Epithelial cell of esophagus (primary cell): Measurements from ENCODE around the gene ADAMTS10.
A peak's percentile ranks its signal among the peaks of the same experiment; 100 is the strongest.
"Not testable (repeated sequence)": the region's sequence is repeated elsewhere in the genome, so short reads cannot be mapped to it uniquely, and the experiment has no call there.

ENCODE experiments used
- DNase-seq: peaks from one replicate; pipeline ENCODE4 v3.0.0; 2010; ENCODE audit warnings: low read depth
- H3K4me3 ChIP-seq: 2 replicates; pipeline ENCODE4 v1.5.1; 2011; ENCODE audit warnings: mild to moderate bottlenecking, low read length, control low read depth
- TF ChIP-seq, protein P1 (sequence below): IDR thresholded peaks from 2 replicates; pipeline ENCODE4 v1.5.1; 2011; ENCODE audit warnings: low read depth, mild to moderate bottlenecking, low read length, control low read depth, inconsistent platforms; ENCODE audit not compliant: insufficient read depth; ENCODE audit errors: missing control alignments

The ADAMTS10 gene

DNA sequence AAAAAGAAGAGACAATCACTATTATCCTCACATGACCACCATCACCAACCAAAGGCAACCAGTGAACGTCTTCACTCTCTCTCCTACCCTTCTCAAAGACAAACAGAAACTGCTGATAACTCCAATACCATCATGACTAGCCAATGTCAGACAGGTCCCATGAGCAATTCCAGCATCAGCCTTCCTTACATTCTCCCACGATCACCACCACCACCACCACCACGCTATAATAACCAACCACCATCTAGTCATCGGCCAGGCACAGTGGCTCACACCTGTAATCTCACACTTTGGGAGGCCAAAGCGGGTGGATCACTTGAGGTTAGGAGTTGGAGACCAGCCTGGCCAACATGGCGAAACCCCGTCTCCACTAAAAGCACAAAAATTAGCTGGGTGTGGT, 37.2 kb downstream of the ADAMTS10 start:
- no peak overlapping the region for H3K4me3 ChIP-seq
- TF ChIP-seq, protein P1, sequence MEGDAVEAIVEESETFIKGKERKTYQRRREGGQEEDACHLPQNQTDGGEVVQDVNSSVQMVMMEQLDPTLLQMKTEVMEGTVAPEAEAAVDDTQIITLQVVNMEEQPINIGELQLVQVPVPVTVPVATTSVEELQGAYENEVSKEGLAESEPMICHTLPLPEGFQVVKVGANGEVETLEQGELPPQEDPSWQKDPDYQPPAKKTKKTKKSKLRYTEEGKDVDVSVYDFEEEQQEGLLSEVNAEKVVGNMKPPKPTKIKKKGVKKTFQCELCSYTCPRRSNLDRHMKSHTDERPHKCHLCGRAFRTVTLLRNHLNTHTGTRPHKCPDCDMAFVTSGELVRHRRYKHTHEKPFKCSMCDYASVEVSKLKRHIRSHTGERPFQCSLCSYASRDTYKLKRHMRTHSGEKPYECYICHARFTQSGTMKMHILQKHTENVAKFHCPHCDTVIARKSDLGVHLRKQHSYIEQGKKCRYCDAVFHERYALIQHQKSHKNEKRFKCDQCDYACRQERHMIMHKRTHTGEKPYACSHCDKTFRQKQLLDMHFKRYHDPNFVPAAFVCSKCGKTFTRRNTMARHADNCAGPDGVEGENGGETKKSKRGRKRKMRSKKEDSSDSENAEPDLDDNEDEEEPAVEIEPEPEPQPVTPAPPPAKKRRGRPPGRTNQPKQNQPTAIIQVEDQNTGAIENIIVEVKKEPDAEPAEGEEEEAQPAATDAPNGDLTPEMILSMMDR, result no peak
- no peak for DNase-seq

DNA sequence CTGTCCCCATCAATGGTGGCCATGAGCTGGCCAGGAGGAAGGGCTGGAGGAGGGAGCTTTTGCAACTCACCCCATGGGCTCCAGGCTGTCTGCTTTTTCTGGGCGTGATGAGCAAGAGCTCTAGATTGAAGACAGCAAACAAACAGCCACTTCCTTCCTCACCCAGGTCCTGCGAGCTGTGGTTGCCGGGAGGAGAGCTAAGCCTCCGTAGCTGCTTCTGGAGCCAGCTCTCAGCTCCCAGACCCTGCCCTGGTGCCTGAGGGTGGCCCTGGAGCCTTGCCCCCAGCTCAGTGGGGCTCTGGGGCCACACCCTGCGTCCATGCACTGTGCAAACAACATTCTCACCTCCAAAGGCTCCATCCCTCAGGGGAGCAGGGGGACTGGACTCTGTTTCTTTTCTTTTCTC, 39.5 kb downstream of the ADAMTS10 start:
- no peak for DNase-seq
- no peak overlapping the region for H3K4me3 ChIP-seq
- TF ChIP-seq, protein P1, result no peak

DNA sequence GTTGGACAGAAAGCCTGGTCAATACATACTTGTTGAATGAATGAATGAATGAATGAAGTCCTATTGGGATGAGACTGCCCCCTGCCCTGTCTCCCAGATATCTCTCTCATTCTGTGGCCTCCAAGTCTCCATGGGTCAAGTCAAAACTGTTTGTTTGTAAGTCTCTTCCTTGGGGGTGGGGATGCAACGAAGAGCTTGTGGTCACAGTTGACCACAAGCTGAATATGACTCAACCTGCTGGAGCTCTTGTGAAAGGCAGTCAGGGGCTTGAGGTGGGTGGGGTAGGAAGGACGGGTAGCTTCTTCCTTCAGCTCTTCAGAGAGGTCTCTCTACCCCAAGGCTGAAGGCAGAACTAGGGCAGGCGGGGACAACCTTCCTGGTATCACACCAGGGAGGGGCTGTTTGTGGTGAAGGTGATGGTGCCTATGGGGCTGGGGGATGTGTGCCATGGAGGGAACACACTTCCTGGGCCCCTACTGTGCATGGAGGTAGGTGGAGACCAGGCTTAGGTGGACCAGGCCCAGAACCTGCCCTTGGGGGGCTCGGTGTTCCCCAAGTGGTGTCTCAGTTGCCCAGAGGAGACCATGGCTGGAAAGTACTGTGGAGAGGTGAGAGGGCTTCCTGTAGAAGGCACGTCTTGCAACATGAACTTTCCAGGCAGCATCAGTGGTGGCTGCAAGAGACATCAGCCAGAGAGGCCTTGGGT, 41.3 kb downstream of the ADAMTS10 start:
- TF ChIP-seq, protein P1, result no peak
- peak; percentile 19 for DNase-seq
- H3K4me3 ChIP-seq, result no peak overlapping the region

DNA sequence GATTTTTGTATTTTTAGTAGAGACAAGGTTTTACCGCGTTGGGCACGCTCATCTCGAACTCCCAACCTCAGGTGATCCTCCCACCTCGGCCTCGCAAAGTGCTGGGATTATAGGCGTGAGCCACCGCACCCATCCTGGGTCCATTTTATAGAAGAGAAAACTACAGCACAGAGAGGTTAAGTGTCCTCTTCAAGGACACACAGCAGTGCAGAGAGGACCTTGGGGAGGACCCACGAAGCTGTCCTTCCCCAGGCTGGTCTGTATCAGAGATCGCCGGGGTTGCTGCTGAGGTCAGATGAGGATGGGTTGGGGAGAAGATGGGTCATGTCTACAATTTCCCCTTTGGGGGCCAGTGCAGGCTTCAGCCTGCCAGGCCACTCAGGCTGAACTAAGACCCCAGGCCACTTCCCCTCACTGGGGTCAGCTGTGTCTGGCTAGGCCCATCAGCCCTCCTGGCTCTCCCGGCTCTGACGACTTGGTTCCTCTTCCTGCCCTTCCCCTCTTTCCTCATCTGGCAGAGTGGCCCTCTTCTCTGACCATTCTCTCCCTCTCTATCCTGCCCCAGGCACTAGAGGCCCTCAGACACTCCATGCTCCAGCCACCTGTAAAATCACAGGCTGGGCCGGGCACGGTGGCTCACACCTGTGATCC, 42.9 kb downstream of the ADAMTS10 start:
- no peak overlapping the region for H3K4me3 ChIP-seq
- DNase-seq, result no peak
- TF ChIP-seq, protein P1, result no peak

DNA sequence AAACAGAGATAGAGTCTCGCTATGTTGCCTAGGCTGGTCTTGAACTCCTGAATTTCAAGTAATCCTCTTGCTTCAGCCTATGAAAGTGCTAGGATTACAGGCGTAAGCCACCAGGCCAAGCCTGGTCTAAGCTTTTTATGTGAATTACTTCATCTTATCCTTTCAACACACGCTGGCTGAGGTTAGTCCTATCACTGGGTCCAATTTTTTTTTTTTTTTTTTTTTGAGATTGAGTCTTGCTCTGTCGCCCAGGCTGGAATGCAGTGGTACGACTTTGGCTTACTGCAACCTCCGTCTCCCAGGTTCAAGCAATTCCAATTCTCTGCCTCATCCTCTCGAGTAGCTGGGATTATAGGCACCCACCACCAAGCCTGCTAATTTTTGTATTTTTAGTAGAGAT, 43.7 kb downstream of the ADAMTS10 start:
- no peak for DNase-seq
- no peak overlapping the region for H3K4me3 ChIP-seq
- TF ChIP-seq, protein P1, result no peak

DNA sequence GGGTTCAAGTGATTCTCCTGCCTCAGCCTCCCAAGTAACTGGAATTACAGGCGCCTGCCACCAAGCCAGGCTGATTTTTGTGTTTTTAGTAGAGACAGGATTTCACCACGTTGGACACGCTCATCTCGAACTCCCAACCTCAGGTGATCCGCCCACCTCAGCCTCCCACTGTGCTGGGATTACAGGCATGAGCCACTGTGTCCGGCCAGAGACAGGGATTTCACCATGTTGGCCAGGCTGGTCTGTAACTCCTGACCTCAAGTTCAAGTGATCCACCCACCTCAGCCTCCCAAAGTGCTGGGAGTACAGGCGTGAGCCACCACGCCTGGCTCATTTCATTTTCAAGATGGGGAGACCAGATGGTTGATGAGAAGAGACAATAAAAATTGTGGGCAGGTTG, 45.6 kb downstream of the ADAMTS10 start:
- DNase-seq, result not testable (repeated sequence)

DNA sequence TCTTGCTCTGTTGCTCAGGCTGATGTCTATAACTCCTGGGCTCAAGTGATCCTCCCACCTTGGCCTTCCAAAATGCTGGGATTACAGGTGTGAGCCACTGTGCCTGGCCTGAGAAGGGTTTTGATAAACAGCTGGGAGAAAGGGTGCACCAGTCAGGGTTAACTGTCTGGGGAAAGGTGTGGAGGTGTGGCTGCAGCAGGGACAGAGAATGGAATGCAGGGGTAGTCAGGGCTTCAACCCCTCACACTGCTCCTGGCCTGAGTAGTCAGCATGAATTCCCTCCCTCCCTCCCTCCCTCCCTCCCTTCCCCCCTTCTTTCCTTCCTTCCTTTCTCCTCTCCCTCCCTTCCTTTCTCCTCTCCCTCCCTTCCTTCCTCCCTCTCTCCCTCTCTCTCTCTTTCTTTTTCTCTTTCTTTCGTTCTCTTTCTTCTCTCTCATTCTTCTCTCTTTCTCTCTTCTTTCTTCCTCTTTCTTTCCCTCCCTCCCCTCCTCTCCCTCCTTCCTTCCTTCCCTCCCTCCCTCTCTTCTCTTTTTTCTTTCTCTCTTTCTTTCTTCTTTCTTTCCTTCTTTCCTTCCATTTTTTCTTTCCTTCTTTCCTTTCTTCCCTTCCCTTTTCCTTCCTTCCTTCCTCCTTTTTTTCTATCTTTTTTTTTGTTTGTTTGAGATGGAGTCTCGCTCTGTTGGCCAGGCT, 49.3 kb downstream of the ADAMTS10 start:
- no peak for DNase-seq
- TF ChIP-seq, protein P1, result no peak
- H3K4me3 ChIP-seq, result no peak overlapping the region

More for the DNA sequence above, 45.6 kb downstream of the ADAMTS10 start:
- H3K4me3 ChIP-seq, result not testable (repeated sequence)
